Activated CD4-positive, alpha-beta T cell treated with anti-CD3 and anti-CD28 coated beads, Interleukin-2, amount 10 ng/mL, durations not matched to agents 7 days and 5 days (primary cell): ENCODE data around the gene TBC1D22A. TPM values are rescaled to one million over a fixed set of nuclear protein-coding genes. Genes with fewer than 3 reads are reported as not detected.

Experiments
- CTCF ChIA-PET: fragments of 350-600 bp; sonication (Branson Sonifier 250); formaldehyde crosslinking; loops from one replicate; lab custom pipeline; 2021; ENCODE audit warnings: antibody characterized with exemption; lab: Charles Lee
- POLR2A ChIA-PET: fragments of 350-600 bp; sonication (Branson Sonifier 250); formaldehyde crosslinking; loops from one replicate; lab custom pipeline; 2021; ENCODE audit warnings: antibody characterized with exemption; lab: Charles Lee
- DNase-seq: peaks from one replicate; pipeline ENCODE4 v3.0.0-alpha.2; 2020
- H3K27ac Mint-ChIP-seq: one replicate; pipeline ENCODE4 v1.8.0; 2021; ENCODE audit warnings: mild to moderate bottlenecking, moderate library complexity, mixed read lengths
- H3K27me3 Mint-ChIP-seq: one replicate; pipeline ENCODE4 v1.8.0; 2021; ENCODE audit warnings: mixed read lengths
- H3K36me3 Mint-ChIP-seq: one replicate; pipeline ENCODE4 v1.8.0; 2021; ENCODE audit warnings: low read depth, mixed read lengths
- H3K4me1 Mint-ChIP-seq: one replicate; pipeline ENCODE4 v1.8.0; 2021; ENCODE audit warnings: mixed read lengths
- H3K4me3 Mint-ChIP-seq: one replicate; pipeline ENCODE4 v1.8.0; 2021; ENCODE audit warnings: mild to moderate bottlenecking, moderate library complexity, mixed read lengths
- H3K9me3 Mint-ChIP-seq: one replicate; pipeline ENCODE4 v1.8.0; 2021; ENCODE audit warnings: mixed read lengths
- total RNA-seq, 2 experiments: library from RNA; stranded (reverse); gene quantifications; one replicate each; pipeline ENCODE4 v1.2.3, GENCODE V29; 2021

The TBC1D22A gene
- total RNA-seq, 2 experiments from 2014 or later: 34.1 to 39.2 TPM

DNA sequence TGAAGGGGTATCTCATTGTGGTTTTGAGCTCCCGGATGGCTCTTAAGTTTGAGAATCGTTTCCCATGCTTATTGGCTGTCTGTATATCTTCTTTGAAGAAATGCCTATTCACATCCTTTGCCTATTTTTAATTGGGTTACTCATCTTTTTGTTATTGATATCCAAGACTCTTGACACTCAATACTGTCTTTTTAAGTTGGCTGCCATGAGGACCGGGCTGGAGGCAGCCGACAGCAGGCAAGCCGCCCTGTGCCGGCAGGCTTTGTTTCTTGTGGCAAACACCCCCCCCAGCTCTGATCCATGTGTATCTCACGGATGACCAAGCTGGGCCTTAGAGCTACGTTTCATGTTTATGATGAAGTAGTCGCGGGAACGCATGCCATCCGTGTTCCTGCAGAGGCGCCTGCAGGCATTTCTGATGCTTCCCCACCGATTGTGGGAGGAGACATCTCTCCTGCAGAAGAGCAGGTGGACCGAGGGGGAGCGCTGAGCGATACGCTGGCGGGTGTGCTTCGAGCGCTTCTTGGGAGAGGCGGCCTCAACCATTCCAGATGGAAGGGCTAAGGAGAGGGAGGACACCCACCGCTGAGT is 95.8 kb downstream of the TBC1D22A start:
- Mint-ChIP-seq H3K27me3 (no peaks in the 10 kb centered on the region), H3K4me3 (no peak overlapping the region), H3K4me1 (peaks cover 8% of the 10 kb centered on the region), H3K9me3 (no peaks in the 10 kb centered on the region), H3K36me3 (peaks cover 9% of the 10 kb centered on the region), H3K27ac (no peak overlapping the region)
- DNase-seq: no peak
- ChIA-PET CTCF (no interaction called here), POLR2A (no interaction called here)

DNA sequence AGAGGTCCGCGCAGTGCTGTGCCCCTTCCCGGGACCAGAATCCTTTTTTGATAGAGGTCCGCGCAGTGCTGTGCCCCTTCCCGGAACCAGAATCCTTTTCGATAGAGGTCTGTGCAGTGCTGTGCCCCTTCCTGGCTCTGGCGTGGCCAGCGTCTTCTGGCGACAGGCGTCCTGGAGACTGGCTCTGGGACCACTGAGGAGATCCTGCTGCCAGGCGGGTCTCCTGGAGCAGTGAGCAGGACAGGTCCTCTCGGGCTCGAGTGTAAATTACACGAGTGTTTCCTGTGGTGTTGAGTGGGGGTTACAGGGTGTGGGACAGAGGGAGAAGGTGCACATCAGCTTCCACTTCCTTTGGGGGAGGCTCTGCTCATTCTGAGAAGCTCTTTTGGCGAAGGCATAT is 98.1 kb downstream of the TBC1D22A start:
- Mint-ChIP-seq H3K9me3 (peaks cover 4% of the 10 kb centered on the region), H3K4me3 (no peak overlapping the region), H3K27me3 (no peaks in the 10 kb centered on the region), H3K4me1 (no peaks in the 10 kb centered on the region), H3K27ac (no peak overlapping the region), H3K36me3 (peaks cover 22% of the 10 kb centered on the region)
- DNase-seq: no peak
- POLR2A ChIA-PET: no interaction called here
- CTCF ChIA-PET: interaction anchor here (0.6 kb wide), 1 partner anchor 778 kb away, joined by 3 read pairs; no protein-coding TSS in a partner anchor

GRCh38 chr22:46861468-46862367 is 99.3 kb downstream of the TBC1D22A start:
- Mint-ChIP-seq H3K27ac (no peak overlapping the region), H3K4me3 (no peak overlapping the region), H3K27me3 (no peaks in the 10 kb centered on the region), H3K9me3 (peaks cover 6% of the 10 kb centered on the region), H3K4me1 (no peaks in the 10 kb centered on the region), H3K36me3 (peaks cover 28% of the 10 kb centered on the region)
- DNase-seq: no peak
- ChIA-PET CTCF (no interaction called here), POLR2A (no interaction called here)

- H3K9me3 Mint-ChIP-seq: peaks cover 11% of the 10 kb centered on the region
- ChIA-PET CTCF (no interaction called here), POLR2A (no interaction called here)
- DNase-seq: no peak
- H3K4me3 Mint-ChIP-seq: no peak overlapping the region
- H3K4me1 Mint-ChIP-seq: no peaks in the 10 kb centered on the region
- no peak overlapping the region for H3K27ac Mint-ChIP-seq
- H3K27me3 Mint-ChIP-seq: no peaks in the 10 kb centered on the region
- H3K36me3 Mint-ChIP-seq: peaks cover 33% of the 10 kb centered on the region
These were observed 100.2 kb downstream of the TBC1D22A start for GRCh38 chr22:46862418-46863324.

GRCh38 chr22:46863794-46864193 is 101.3 kb downstream of the TBC1D22A start:
- Mint-ChIP-seq H3K27ac (no peak overlapping the region), H3K4me1 (no peaks in the 10 kb centered on the region), H3K27me3 (no peaks in the 10 kb centered on the region), H3K4me3 (no peak overlapping the region), H3K9me3 (peaks cover 11% of the 10 kb centered on the region), H3K36me3 (peaks cover 33% of the 10 kb centered on the region)
- POLR2A ChIA-PET: no interaction called here
- CTCF ChIA-PET: no interaction called here
- no peak for DNase-seq

- Mint-ChIP-seq H3K4me3 (no peak overlapping the region), H3K27me3 (no peaks in the 10 kb centered on the region), H3K36me3 (peaks cover 38% of the 10 kb centered on the region), H3K27ac (no peak overlapping the region), H3K9me3 (peaks cover 16% of the 10 kb centered on the region), H3K4me1 (no peaks in the 10 kb centered on the region)
- ChIA-PET POLR2A (no interaction called here), CTCF (no interaction called here)
- DNase-seq: no peak
These were observed 102.0 kb downstream of the TBC1D22A start for GRCh38 chr22:46864314-46865051.

DNA sequence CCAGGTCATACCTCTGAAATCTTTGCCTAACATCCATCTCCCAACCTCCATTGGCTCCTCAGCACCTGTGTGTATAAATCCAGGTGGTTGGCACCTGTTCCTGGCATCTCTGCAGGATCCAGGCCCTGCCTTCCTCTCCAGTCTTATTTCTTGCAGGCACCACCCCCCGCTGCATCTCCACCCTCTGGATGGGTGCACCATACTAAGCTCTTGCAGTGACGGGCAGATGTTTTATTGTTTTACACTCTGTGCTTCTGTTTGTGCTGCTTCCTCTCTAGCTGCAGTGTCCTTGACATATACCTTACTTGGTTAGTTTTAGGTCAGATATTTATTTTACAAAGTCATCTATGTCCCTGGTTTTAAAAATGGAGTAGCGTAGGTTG is 102.6 kb downstream of the TBC1D22A start:
- H3K27ac Mint-ChIP-seq: no peak overlapping the region
- H3K4me3 Mint-ChIP-seq: no peak overlapping the region
- ChIA-PET POLR2A (no interaction called here), CTCF (no interaction called here)
- H3K36me3 Mint-ChIP-seq: peaks cover 42% of the 10 kb centered on the region
- H3K4me1 Mint-ChIP-seq: no peaks in the 10 kb centered on the region
- H3K27me3 Mint-ChIP-seq: no peaks in the 10 kb centered on the region
- H3K9me3 Mint-ChIP-seq: peaks cover 16% of the 10 kb centered on the region
- no peak for DNase-seq

DNA sequence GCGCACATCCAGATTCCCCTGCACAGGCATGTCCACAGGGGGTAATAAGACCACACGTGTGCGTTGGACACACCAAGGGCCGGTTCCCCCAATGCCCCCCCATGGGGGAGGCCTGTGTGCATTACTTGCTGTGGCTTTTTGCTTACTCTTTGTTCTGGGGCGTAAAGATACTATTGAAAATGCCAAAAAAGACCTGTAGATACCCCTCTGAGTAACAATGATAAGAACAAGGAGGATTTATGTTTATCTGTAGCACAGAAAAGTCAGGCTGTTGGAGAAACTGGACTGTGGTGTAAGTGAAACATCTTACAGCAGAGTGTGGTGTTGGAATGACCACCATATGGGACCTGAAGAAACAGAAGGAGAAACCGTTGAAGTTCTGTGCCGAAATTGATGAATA is 103.2 kb downstream of the TBC1D22A start:
- ChIA-PET CTCF (no interaction called here), POLR2A (no interaction called here)
- Mint-ChIP-seq H3K4me3 (no peak overlapping the region), H3K36me3 (peaks cover 46% of the 10 kb centered on the region), H3K9me3 (peaks cover 18% of the 10 kb centered on the region), H3K27me3 (no peaks in the 10 kb centered on the region), H3K4me1 (no peaks in the 10 kb centered on the region), H3K27ac (no peak overlapping the region)
- DNase-seq: no peak

- H3K27ac Mint-ChIP-seq: no peak overlapping the region
- H3K36me3 Mint-ChIP-seq: peaks cover 55% of the 10 kb centered on the region
- CTCF ChIA-PET: no interaction called here
These were observed 104.1 kb downstream of the TBC1D22A start for GRCh38 chr22:46866591-46866990.

GRCh38 chr22:46867106-46867505 is 104.7 kb downstream of the TBC1D22A start:
- peaks cover 31% of the 10 kb centered on the region for H3K9me3 Mint-ChIP-seq
- H3K27me3 Mint-ChIP-seq: no peaks in the 10 kb centered on the region
- H3K36me3 Mint-ChIP-seq: peaks cover 59% of the 10 kb centered on the region
- H3K4me3 Mint-ChIP-seq: no peak overlapping the region
- ChIA-PET POLR2A (no interaction called here), CTCF (no interaction called here)
- no peak overlapping the region for H3K27ac Mint-ChIP-seq
- DNase-seq: no peak
- H3K4me1 Mint-ChIP-seq: no peaks in the 10 kb centered on the region

More at GRCh38 chr22:46866591-46866990, 104.1 kb downstream of the TBC1D22A start:
- POLR2A ChIA-PET: no interaction called here
- Mint-ChIP-seq H3K27me3 (no peaks in the 10 kb centered on the region), H3K4me3 (no peak overlapping the region), H3K9me3 (peaks cover 28% of the 10 kb centered on the region), H3K4me1 (no peaks in the 10 kb centered on the region)
- DNase-seq: no peak

GRCh38 chr22:46869329-46869728 is 106.9 kb downstream of the TBC1D22A start:
- Mint-ChIP-seq H3K4me3 (no peak overlapping the region), H3K36me3 (peaks cover 61% of the 10 kb centered on the region), H3K9me3 (peaks cover 45% of the 10 kb centered on the region), H3K4me1 (peaks cover 4% of the 10 kb centered on the region), H3K27me3 (no peaks in the 10 kb centered on the region), H3K27ac (no peak overlapping the region)
- ChIA-PET POLR2A (no interaction called here), CTCF (no interaction called here)
- DNase-seq: no peak

GRCh38 chr22:46869831-46870441 is 107.5 kb downstream of the TBC1D22A start:
- CTCF ChIA-PET: no interaction called here
- Mint-ChIP-seq H3K36me3 (peaks cover 58% of the 10 kb centered on the region), H3K27me3 (no peaks in the 10 kb centered on the region), H3K4me1 (peaks cover 4% of the 10 kb centered on the region), H3K9me3 (peaks cover 45% of the 10 kb centered on the region), H3K4me3 (no peak overlapping the region), H3K27ac (no peak overlapping the region)
- POLR2A ChIA-PET: no interaction called here
- DNase-seq: no peak
